GM19372 (cell line): Measurements from ENCODE around the gene TMEM263.
A peak's percentile ranks its signal among the peaks of the same experiment; 100 is the strongest.
"Not testable (repeated sequence)": the region's sequence is repeated elsewhere in the genome, so short reads cannot be mapped to it uniquely, and the experiment has no call there.

Experiments
- ATAC-seq: cut with Tn5 transposase; IDR thresholded peaks from one replicate; pipeline ENCODE4 v1.9.1; 2021; ENCODE audit warnings: mild to moderate bottlenecking, low read depth, moderate library complexity; ENCODE audit not compliant: unreplicated experiment

The TMEM263 gene

GRCh38 chr12:106955377-106956047 lies at the start of gene TMEM263:
TMEM263 (plus strand) TSS chr12:106955907; CDS start chr12:106967117, 11,210 bp downstream.
- peak; percentile 82 for ATAC-seq

- ATAC-seq, result no peak
Measured at GRCh38 chr12:106906715-106907114, 49.0 kb upstream of the TMEM263 start.

GRCh38 chr12:106907411-106907810 lies 48.3 kb upstream of the TMEM263 start:
- no peak for ATAC-seq

- no peak for ATAC-seq
Measured at GRCh38 chr12:106907846-106908245, 47.9 kb upstream of the TMEM263 start.

- ATAC-seq, result no peak
Measured at GRCh38 chr12:106908561-106908960, 47.1 kb upstream of the TMEM263 start.

- ATAC-seq, result peak; percentile 56
Measured at GRCh38 chr12:106910202-106910601, 45.5 kb upstream of the TMEM263 start.

- no peak for ATAC-seq
Measured at GRCh38 chr12:106911581-106911980, 44.1 kb upstream of the TMEM263 start.

GRCh38 chr12:106913456-106913855 lies 42.3 kb upstream of the TMEM263 start:
- ATAC-seq, result no peak

- peak; percentile 60 for ATAC-seq
Measured at GRCh38 chr12:106914796-106915634, 40.7 kb upstream of the TMEM263 start.

- no peak for ATAC-seq
Measured at GRCh38 chr12:106915635-106916026, 40.1 kb upstream of the TMEM263 start.

GRCh38 chr12:106917503-106917902 lies 38.2 kb upstream of the TMEM263 start:
- no peak for ATAC-seq

GRCh38 chr12:106918746-106919145 lies 37.0 kb upstream of the TMEM263 start:
- ATAC-seq, result no peak

- ATAC-seq, result no peak
Measured at GRCh38 chr12:106919910-106920544, 35.7 kb upstream of the TMEM263 start.

- not testable (repeated sequence) for ATAC-seq
Measured at GRCh38 chr12:106921976-106922375, 33.7 kb upstream of the TMEM263 start.

- not testable (repeated sequence) for ATAC-seq
Measured at GRCh38 chr12:106923594-106923993, 32.1 kb upstream of the TMEM263 start.

- no peak for ATAC-seq
Measured at GRCh38 chr12:106924268-106924861, 31.3 kb upstream of the TMEM263 start.

- ATAC-seq, result no peak
Measured at GRCh38 chr12:106926657-106927056, 29.1 kb upstream of the TMEM263 start.

- ATAC-seq, result no peak
Measured at GRCh38 chr12:106934277-106934676, 21.4 kb upstream of the TMEM263 start.

- ATAC-seq, result no peak
Measured at GRCh38 chr12:106941481-106942156, 14.1 kb upstream of the TMEM263 start.

- ATAC-seq, result no peak
Measured at GRCh38 chr12:106942775-106943174, 12.9 kb upstream of the TMEM263 start.
